HG02938 (cell line): ENCODE measurements around the gene SLC25A2.
"Not testable (repeated sequence)": the region's sequence is repeated elsewhere in the genome, so short reads cannot be mapped to it uniquely, and the experiment has no call there.

Experiments
- ATAC-seq: cut with Tn5 transposase; IDR thresholded peaks from one replicate; pipeline ENCODE4 v1.9.1; 2021; ENCODE audit warnings: mild to moderate bottlenecking, moderate library complexity; ENCODE audit not compliant: unreplicated experiment

SLC25A2 gene

GRCh38 chr5:141316963-141317362, 13.1 kb upstream of the SLC25A2 start:
- not testable (repeated sequence) for ATAC-seq

GRCh38 chr5:141313711-141314110, 9.9 kb upstream of the SLC25A2 start:
- no peak for ATAC-seq

GRCh38 chr5:141306630-141307029, 2.8 kb upstream of the SLC25A2 start:
- ATAC-seq = no peak

GRCh38 chr5:141298376-141298775, 5.5 kb downstream of the SLC25A2 start:
- ATAC-seq = no peak

GRCh38 chr5:141272906-141273305, 30.9 kb downstream of the SLC25A2 start:
- ATAC-seq = no peak

GRCh38 chr5:141269195-141269594, 34.7 kb downstream of the SLC25A2 start:
- ATAC-seq = no peak

GRCh38 chr5:141261238-141261546, 42.7 kb downstream of the SLC25A2 start:
- ATAC-seq = no peak

- no peak for ATAC-seq
Measured at GRCh38 chr5:141260458-141261237, 43.2 kb downstream of the SLC25A2 start.

- ATAC-seq = no peak
Measured at GRCh38 chr5:141258948-141259347, 44.9 kb downstream of the SLC25A2 start.

- no peak for ATAC-seq
Measured at GRCh38 chr5:141258464-141258863, 45.4 kb downstream of the SLC25A2 start.
